HG03521 (cell line): ENCODE measurements around the gene TAOK1.

ENCODE experiments used
- ATAC-seq: cut with Tn5 transposase; IDR thresholded peaks from one replicate; pipeline ENCODE4 v1.9.1; 2021; ENCODE audit warnings: mild to moderate bottlenecking, moderate library complexity; ENCODE audit not compliant: unreplicated experiment

The TAOK1 gene

GRCh38 chr17:29378500-29378899 lies 11.7 kb upstream of the TAOK1 start:
- ATAC-seq: no peak

GRCh38 chr17:29379084-29379991 lies 10.8 kb upstream of the TAOK1 start:
- ATAC-seq: no peak

GRCh38 chr17:29383686-29384085 lies 6.5 kb upstream of the TAOK1 start:
- ATAC-seq: no peak

- no peak for ATAC-seq
Observed at GRCh38 chr17:29384901-29385300, 5.3 kb upstream of the TAOK1 start.

GRCh38 chr17:29386760-29387159 lies 3.4 kb upstream of the TAOK1 start:
- no peak for ATAC-seq

GRCh38 chr17:29388937-29389336 lies 1.2 kb upstream of the TAOK1 start:
- no peak for ATAC-seq

- ATAC-seq: no peak
Observed at GRCh38 chr17:29390851-29391631, 878 bp downstream of the TAOK1 start.

- no peak for ATAC-seq
Observed at GRCh38 chr17:29393436-29393835, 3.3 kb downstream of the TAOK1 start.

GRCh38 chr17:29394761-29395160 lies 4.6 kb downstream of the TAOK1 start:
- ATAC-seq: no peak

GRCh38 chr17:29396066-29396465 lies 5.9 kb downstream of the TAOK1 start:
- no peak for ATAC-seq

- ATAC-seq: no peak
Observed at GRCh38 chr17:29399634-29400033, 9.5 kb downstream of the TAOK1 start.

- no peak for ATAC-seq
Observed at GRCh38 chr17:29400818-29401217, 10.7 kb downstream of the TAOK1 start.

- no peak for ATAC-seq
Observed at GRCh38 chr17:29401258-29401657, 11.1 kb downstream of the TAOK1 start.

GRCh38 chr17:29407856-29408255 lies 17.7 kb downstream of the TAOK1 start:
- ATAC-seq: no peak

- no peak for ATAC-seq
Observed at GRCh38 chr17:29409963-29410362, 19.8 kb downstream of the TAOK1 start.

- ATAC-seq: no peak
Observed at GRCh38 chr17:29412780-29413565, 22.8 kb downstream of the TAOK1 start.

- no peak for ATAC-seq
Observed at GRCh38 chr17:29420128-29420527, 30.0 kb downstream of the TAOK1 start.

- no peak for ATAC-seq
Observed at GRCh38 chr17:29430275-29430674, 40.1 kb downstream of the TAOK1 start.

GRCh38 chr17:29433541-29433940 lies 43.4 kb downstream of the TAOK1 start:
- ATAC-seq: no peak

- no peak for ATAC-seq
Observed at GRCh38 chr17:29434550-29434949, 44.4 kb downstream of the TAOK1 start.

GRCh38 chr17:29442451-29442850 lies 52.3 kb downstream of the TAOK1 start:
- ATAC-seq: no peak
